Measurements from ENCODE around the gene NOXA1.

Gene NOXA1

DNA sequence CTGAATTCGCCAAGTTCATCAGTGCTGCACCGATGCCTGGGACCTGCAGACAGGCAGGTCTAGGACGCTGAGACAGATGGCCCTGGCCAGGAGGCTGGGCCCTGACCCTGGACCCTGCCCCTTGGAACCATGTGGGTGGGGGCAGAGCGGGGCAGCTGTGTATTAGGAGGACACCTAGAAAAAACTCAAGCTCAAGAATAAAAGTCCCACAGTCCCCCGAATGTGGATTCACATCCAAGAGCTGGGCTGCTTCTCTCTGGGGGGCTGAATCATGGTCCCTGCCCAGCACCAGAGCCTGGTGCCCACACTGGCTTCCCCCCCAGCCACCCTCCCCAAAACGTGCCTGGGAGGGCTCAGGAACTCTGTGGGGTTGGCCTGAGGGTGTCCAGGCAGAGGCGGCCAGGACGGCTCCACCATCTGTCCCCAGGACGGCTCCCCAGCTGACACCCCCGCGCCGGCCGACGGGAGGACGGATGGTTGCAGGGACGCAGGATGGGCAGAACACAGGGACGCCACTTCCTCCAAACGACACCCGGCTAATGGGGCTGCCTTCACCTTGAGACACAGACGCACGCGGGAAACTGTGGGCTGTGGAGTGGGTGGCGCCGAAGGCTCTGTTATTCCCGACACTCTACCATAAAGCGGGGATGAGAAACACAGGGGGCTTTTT is 35.2 kb upstream of the NOXA1 start:
- DNase-seq = no peak

DNA sequence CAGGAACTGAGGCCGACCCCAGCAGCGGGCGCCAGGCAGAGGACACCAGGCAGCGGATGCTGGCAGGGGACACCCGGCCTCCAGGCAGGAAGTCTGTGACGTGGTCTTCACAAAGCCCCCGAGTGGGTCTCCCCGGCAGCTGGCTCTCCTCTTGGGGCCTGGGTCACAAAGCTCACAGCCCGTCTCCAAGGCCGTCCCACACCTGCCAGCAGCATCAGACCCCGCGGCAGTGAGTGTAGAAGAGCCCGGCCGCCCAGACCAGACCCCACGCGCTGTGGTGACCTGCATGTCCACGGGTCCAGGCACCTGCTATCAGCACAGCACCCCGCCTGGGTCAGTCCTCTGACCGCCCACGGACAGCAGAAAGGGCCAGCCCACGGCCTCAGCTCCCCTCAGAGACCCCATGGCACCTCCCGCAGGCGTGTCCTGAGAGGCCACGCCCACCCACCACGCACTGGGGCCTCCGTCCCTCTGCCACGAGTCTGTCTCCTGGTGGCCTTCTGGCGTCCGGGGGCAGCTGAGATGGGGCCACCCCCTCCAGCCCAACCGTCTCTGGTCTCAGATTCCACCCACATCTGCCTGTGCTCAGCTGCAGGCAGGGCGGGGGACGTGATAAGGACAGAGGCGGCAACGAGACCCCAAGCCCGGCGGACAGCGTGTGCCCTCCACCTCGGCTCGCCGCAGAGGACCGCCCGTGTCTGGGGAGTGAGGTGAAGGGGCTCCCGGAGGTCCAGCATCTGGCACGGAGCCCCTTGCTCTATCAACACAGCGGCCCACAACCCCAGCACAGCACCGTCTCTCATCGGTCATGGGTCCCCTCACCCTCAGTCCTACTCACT is 34.4 kb upstream of the NOXA1 start:
- no peak for DNase-seq

DNA sequence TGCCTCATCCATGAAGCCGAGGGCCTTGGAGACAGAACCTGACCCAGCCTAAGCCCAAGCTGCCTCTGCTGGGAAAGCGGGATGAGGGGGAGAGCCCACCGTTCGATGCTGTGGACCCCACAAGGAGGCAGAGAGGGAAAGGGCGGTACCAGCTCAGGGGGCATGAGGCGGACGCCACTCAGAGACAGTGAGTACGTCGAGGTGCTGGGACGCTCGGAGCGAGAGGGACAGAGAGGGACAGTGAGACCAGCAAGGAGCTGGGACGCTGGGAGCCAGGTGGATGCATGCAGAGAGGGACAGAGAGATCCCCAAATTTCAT is 33.8 kb upstream of the NOXA1 start:
- no peak for DNase-seq

DNA sequence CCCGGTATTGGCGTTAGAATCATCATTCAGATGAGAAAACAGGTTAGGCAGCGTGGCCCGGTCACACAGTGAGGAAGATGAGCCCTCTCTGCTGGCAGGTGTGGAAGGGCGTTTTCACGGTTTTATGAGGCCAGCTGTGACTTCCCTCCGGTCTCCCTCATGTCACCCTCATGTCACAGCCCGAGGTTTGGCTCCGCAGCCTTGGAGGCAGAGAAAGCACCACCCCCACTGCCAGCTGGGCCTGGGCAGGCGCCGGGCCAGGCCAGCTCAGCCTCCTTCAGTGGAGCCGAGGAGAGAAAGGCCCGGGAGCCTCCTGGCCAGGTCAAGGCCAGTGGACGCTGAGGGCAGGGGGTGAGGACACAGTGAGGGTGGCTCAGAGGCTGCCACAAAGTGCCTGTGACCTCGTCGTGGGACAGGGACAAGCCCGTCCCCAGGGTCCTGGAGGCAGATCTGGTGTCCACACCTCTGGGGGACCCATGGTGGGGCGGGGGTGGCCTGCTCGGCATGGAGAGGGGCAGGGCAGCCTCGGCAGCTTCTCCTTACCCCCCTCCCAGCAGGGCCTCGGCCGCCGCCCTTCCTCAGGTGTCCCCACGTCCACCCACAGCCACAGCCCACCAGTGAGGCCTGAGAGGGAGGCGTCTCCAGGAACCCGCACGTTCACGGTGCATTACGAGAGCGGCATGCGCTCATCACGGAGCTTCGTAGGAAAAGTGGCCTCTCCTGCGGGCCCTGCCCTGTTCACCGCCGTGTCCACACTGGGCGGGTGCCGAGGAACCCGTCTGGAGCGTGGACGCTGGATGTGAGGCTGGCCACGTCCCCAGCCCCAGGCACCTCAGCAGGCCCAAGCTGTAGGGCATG is 32.4 kb upstream of the NOXA1 start:
- no peak for DNase-seq

DNA sequence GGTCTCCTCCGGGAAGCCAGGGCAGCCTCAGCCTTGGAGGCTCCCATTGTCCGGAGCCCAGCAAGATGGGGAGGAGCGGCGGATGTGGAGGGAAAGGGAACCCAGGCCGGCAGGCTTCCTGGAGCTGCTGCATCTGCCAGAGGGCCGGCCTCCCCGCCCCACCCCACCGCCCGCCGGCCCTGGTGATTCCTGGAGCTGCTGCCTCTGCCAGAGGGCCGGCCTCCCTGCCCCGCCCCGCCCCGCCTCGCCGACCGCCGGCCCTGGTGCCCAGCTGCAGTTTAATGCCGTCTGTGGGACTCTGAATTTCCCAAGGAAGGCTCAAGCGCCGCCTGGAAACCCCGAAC is 31.8 kb upstream of the NOXA1 start:
- DNase-seq = no peak

DNA sequence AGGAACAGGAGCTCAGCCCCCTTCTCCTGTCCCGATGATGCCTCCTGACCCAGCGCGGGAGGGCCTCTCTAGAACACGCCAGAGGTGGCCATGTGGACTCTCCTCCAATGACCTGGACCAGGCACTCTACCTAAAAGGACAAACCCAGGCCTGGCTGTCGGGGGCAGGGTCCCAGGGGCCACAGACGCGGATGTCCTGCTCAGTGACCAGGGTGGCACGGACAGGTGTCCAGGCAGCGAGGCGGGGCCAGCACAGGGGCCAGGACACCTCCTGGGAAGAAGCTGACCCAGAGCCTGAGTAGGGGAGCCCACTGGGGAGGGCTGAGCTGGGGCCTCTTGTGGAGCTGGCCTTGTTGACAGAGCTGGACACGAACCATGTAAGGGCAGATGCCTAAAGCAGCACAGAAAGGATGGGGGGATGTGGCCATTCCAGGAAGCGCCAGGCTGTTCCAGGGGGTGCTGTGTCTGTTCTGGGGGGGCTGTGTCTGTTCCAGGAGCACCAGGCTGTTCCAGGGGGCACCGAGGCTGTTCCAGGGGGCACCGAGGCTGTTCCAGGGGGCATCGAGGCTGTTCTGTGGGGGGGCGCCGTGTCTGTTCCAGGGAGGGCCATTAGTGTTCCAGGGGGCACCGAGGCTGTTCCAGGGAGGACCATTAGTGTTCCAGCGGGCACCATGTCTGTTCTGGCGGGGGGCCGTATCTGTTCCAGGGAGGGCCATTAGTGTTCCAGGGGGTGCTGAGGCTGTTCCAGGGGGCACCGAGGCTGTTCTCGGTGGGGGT is 30.8 kb upstream of the NOXA1 start:
- no peak for DNase-seq

DNA sequence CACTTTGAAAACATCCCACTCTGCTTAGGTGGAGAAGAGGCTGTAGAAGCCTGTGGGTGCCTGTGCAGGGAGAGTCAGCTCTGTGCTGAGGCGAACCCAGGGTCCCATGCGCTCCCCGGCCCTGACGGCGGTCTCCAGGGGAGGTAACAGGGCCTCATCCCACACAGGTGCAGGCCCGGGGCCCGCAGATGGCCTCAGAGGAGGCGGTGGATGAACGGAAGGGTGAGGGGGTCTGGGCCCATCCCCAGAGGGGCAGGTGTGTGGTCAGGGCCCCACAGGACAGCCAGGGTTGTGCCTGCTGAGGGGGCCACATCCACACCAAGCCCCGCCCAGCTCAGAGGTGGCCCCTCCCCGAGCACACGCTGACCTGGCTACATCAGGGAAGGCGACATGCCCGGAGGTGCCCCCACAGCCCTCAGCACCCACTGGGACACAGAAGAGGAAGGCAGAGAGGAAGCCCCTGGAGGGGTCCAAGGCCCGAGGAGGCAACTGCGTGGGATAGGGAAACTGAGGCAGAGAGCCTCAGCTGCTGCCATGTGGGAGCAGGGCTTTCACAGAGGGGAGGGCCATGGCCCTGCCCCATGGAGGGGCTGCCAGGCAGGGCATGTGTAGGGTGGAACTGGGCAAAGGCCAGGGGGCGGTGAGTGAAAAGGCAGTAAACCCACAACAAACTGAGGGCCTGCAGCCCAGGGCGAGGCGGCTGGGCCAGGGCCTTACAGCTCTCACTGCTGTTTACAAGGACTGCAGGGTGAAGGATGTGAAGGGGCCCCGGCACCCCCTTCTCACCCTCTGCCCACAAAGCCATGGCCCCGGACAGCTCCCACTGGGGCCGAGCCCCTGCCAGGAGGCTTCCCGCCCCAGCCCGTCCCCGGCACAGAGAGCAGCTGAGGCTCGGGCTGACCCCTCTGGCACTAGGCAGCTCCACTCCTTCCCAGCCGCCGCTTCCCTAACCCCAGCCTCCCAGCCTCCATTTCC is 29.7 kb upstream of the NOXA1 start:
- DNase-seq = no peak

DNA sequence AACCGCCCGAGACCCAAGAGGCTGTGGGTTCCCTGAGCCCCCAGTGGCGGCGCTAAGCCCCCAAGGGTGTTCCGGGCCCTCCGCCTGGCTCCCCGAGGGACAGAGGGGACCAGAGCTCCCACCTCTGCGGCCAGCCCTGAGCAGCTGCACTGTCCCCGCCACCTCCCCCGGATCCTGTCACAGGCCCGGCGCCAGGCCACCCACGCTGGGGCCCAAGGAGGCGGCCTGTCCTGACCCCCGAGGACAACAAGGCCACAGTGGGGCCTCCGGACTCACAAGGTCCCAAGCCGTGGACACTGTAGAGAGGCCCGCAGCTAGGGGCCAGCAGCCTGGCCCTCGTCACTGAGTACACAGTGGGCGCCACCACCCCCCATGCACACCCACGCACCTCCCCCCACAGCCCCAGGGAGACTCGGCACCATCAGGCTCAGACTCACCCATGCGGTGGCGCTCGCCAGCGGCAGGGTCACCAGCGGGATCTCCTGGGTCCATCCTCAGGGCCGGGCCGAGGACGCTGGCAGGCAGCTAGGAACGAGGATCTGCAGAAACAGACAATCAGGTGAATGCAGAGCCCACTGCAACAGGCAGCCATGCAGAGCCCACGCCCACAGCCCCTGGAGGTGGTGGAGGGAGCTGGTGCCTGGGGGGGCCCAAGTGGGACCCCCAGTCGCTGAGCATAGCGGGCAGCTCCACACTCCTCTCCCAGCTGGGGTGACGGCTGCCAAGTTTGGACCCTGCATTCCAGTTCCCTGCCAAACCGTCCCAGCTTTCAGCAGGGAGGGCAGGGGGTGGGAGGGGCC is 28.1 kb upstream of the NOXA1 start:
- no peak for DNase-seq

DNA sequence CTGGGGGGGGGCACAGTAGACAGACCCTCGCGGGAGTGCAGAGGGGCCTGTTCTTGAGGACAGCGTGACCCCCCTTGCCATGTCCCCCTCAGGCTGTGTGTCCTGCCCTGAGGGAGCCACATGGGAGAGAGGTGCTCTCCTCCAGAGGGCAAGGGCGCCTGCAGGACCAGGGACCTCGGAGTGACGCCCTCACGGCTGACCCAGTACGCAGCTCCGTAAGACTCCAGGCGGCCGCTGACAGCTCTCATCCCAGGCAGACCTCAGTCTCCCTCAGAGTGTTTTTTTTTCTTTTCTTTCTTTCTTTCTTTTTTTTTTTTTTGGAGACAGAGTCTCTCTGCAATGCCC is 27.6 kb upstream of the NOXA1 start:
- no peak for DNase-seq

DNA sequence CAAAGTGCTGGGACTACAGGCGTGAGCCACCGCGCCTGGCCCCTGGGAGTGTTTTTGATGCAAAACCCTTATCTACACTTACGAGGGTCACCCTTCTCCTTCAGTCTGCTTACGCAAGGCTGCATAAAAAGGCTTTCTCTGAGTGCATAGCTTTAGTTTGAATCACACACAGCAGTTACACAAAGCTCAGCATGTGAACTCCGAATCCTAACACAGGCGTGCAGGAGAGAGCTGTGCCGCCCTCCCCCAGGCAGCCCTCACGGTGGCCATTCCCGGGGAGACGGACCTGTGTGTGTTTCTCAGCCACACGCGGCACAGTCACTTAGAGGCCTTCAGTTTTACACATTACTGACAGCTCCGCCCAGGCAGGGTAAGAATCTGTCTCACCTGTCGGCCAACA is 27.0 kb upstream of the NOXA1 start:
- no peak for DNase-seq

DNA sequence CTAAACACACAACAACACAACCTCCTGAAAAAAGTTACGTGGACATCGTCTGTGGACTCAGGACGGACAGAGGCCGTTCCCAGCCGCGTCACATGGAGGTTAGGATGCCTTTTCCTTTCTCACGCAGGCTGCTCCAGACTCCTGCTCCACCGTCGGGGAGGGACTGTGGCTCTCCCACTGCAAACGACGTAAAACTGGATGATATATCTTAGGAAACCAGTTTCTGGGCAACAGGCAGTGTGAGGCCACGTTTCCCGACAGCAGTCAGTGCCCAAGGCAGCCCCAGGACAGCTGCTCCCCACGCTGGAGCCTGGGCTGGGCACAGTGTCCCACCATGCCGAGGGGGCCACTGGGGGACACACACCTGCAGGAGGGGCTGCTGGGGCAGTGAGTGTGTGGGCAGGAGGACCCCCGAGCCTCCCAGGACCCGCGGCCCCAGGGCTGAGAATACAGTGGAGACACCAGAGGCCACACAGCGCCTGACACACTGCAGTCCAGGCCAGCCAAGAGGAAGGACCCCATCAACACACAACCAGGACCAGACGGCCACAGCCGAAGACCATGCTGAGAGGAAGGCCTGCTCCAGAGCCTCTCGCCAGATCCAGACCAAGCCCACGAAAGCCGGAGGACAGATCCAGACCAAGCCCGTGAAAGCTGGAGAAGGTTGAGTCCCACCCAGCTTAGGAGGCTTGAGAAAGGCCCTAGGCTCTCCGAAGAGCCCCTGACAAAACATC is 26.4 kb upstream of the NOXA1 start:
- no peak for DNase-seq

DNA sequence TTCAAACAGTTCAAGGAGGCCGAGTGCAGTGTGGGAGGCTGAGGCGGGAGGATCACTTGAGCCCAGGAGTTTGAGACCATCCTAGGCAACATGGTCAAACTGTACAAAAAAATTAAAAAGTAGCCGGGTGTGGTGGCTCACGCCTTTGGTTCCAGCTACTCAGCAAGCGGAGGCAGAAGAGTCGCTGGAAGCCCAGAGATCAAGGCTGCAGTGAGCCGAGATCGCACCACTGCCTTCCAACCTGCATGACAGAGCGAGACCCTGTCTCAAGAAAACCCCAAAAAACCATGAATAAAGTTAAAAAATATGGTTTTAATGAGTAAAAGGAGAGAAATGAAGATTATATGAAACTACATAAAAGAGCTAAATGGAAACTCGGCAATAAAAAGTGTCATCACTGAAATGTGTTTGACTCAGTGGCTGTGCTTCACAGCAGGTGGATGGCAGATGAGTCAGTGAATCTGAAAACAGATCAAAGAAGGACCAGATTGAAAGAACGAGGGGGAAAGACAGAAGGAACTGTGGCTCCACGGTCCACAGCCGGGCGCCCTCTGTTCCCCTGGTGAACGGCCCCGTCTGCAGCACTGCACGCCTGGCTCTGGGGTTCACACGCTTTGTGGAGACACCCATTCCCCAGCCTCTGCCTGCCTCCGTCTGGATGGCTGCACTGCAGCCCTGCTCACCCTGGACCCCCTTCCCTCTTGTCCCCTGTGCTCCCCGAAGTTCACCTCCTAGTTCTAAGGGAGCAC is 25.3 kb upstream of the NOXA1 start:
- no peak for DNase-seq

DNA sequence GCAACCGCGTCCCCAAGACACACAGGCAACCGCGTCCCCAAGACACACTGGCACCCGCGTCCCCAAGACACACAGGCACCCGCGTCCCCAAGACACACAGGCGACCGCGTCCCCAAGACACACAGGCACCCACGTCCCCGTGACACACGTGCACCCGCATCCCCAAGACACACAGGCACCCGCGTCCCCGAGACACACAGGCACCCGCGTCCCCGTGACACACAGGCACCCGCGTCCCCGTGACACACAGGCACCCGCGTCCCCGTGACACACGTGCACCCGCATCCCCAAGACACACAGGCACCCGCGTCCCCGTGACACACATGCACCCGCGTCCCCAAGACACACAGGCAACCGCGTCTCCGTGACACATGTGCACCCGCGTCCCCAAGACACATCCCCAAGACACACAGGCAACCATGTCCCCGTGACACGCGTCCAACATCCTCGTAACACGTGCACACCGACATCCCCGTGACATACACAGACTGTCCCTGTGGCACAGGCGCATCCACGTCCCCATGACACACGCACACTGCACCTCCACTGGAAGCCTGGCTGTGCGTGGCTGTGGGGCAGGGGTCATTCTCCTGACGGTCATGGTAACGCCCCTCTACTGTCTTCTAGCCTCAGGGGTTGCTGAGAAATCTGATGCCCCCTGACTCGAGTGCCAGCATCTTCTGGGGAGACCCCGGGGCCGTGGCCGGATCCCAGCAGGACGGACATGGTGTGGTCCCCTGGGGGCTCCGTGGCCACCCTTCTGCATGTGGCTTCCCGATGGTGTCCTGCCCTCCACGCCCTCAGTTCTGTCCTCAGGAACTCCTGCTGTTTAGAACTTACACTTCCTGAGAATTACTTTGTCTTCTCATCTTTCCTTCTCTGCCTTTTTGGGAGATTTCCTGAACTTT is 24.4 kb upstream of the NOXA1 start:
- DNase-seq = no peak

DNA sequence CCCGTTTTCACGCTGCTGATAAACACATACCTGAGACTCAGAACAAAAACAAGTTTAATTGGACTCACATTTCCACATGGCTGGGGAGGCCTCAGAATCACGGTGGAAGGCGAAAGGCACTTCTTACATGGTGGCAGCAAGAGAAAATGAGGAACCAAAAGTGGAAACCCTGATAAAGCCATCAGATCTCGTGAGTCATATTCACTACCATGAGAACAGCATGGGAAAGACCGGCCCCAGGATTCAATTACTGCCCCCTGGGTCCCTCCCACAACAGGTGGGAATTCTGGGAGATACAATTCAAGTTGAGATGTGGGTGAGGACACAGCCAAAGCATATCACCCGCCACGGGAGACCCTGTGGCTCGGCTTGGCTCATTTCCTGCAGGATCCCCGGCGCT is 20.4 kb upstream of the NOXA1 start:
- DNase-seq = no peak

DNA sequence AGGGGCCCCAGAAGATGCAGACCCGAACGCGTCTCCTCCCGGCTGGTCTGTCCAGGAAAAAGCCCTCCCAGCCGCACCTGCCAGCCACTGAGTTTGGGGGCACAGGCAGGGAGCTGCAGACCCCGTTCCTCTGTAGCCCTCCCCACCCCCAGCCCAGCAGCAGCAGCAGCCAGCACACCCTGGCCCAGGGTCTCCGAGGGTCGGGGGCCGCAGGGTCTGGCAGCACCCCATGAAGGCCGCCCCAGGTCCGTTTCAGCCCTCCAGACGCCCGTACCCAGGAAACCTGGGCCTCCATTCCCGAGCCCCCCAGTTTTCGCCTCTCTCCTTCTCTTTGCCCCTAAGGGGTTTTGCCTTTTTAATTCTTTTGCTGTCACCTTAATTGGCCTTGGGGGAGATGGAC is 19.9 kb upstream of the NOXA1 start:
- no peak for DNase-seq

DNA sequence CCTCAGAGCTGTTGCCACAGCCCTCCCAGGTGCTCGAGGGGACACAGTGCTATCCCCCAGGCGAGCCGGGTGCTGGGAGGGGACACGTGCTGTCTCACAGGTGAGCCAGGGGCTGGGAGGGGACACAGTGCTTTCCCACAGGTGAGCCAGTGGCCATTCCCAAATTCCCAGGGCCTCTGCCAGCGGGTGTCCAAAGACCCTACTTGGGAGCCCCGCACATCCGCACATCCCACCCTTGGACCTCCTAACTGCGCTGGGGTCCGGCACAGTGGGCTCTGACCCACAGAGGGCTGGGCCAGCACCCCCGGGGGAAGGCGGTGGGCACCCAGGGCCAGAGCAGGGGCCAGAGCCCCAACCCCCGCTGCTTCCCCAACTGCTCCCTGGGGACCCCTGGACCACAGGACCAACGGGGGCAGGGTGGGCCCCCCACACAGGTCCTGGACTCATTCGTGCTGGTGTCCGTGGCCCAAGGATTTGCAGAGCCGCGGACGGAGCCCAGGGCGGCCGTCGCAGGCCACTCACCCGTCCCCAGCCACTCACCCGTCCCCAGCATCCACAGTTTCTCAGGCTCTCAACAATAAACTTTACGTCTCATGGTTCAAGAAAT is 18.1 kb upstream of the NOXA1 start:
- DNase-seq = no peak

DNA sequence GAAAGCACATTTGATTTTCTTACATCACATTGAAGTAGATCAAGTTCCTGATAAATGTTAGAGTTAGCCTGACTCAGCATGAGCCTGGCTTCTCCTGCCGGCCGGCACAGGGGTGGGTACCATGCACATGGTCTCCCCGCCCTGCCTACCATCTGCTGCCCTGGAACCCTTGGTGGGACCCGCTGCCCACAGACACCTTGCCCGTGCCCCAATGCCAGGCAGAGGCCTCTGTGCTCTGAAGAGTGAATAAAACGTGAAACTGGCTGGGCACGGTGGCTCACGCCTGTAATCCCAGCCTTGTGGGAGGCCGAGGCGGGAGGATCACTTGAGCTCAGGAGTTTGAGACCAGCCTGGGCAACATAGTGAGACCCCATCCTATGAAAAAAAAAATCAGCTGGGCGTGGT is 17.5 kb upstream of the NOXA1 start:
- no peak for DNase-seq

DNA sequence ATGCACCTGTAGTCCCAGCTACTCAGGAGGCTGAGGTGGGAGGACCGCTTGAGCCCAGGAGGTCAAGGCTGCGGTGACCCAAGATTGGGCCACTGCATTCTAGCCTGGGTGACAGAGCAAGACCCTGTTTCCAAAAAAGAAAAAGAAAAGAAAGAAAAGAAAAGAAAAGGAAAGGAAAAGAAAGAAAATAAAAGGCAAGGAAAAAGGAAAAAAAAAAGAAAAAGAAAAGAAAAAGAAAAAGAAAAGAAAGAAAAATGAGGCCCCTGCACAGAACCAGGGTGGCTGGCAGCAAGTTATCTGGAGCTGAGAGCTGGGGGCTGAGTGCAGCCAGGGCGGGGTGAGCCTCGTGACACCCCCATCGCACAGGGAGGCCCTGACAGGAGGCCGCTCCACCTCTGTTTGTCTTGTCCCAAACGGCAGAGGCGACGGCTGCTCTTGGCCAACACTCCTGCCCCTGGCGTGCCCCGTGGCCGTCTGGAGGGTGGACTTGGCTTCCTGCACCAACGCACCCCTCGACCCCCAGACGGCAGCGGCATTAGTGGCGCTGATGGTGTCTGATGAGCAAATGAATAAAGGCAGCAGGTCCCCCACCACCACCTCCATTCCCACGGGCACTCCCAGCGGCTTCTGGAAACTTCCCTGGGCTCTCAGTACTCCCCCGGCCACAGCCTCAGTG is 17.0 kb upstream of the NOXA1 start:
- no peak for DNase-seq

Measured in amniotic stem cell (primary cell).